22Rv1 (cell line): ENCODE results near the gene GPC4.

ENCODE experiments used
- H3K27ac ChIP-seq: fragments of 450-650 bp; 2 replicates; pipeline ENCODE4 v1.5.1; 2017
- CTCF ChIP-seq: fragments of 450-650 bp; IDR thresholded peaks from 2 replicates; pipeline ENCODE4 v1.5.1; 2017; ENCODE audit warnings: mild to moderate bottlenecking
- ZFX ChIP-seq: fragments of 450-650 bp; IDR thresholded peaks from 2 replicates; pipeline ENCODE4 v1.6.1; 2017; ENCODE audit warnings: antibody characterized with exemption, borderline replicate concordance

GPC4 gene

GRCh38 chrX:133410550-133410949, 4.7 kb downstream of the GPC4 start:
- no peak overlapping the region for H3K27ac ChIP-seq
- no peak for TF ChIP-seq CTCF
- TF ChIP-seq ZFX: no peak

- no peak overlapping the region for H3K27ac ChIP-seq
- TF ChIP-seq ZFX: no peak
- TF ChIP-seq CTCF: no peak
Observed at GRCh38 chrX:133405498-133406185, 9.6 kb downstream of the GPC4 start.

GRCh38 chrX:133403984-133404383, 11.3 kb downstream of the GPC4 start:
- TF ChIP-seq CTCF: no peak
- TF ChIP-seq ZFX: no peak
- H3K27ac ChIP-seq: no peak overlapping the region

- no peak for TF ChIP-seq CTCF
- TF ChIP-seq ZFX: no peak
- H3K27ac ChIP-seq: no peak overlapping the region
Observed at GRCh38 chrX:133402830-133403625, 12.3 kb downstream of the GPC4 start.

DNA sequence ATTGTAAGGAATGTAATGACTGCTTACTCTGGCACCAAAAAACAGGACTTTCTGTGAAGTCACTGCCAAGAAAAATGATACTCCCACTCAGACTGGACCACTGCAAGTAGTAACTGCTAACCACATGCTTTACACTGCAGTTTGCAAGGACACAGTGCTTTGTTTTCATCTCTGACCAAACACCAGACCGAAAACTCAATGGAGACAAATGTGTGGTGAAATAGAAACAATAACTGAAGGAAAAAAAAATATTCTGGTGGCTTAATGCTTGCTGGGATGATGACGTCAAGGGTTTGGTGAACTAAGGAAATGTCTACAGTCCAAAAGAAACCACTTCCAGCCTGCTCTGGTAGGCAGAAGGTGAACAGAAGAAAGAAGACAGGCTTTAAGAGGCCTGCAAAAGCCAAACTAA, 13.2 kb downstream of the GPC4 start:
- no peak overlapping the region for H3K27ac ChIP-seq
- TF ChIP-seq CTCF (no peak), ZFX (no peak)

GRCh38 chrX:133401536-133401935, 13.8 kb downstream of the GPC4 start:
- no peak for TF ChIP-seq CTCF
- no peak for TF ChIP-seq ZFX
- no peak overlapping the region for H3K27ac ChIP-seq

GRCh38 chrX:133399411-133399810, 15.9 kb downstream of the GPC4 start:
- no peak overlapping the region for H3K27ac ChIP-seq
- TF ChIP-seq CTCF (no peak), ZFX (no peak)
